Stomach (tissue), 9 donors: ENCODE measurements around the gene KRT85. TPM values are rescaled to one million over a fixed set of nuclear protein-coding genes. Genes with fewer than 3 reads are reported as not detected.

Experiments
- DNase-seq, 2 donors: peaks; one replicate each; pipeline versions ENCODE4 v3.0.0 to v3.0.0-alpha.2; 2013 to 2019
- H3K27ac ChIP-seq, 5 donors: fragments of 200-600 bp in 4 of 5; sonication (generic) in 4 of 5; one replicate each; pipeline ENCODE4 v1.5.1; 2013 to 2019; ENCODE audit warnings: mild to moderate bottlenecking in 1 of 5, moderate library complexity in 1 of 5
- H3K27me3 ChIP-seq, 3 donors: fragments of 200-600 bp; sonication (generic); one replicate each; pipeline ENCODE4 v1.5.1; 2017 to 2019; ENCODE audit warnings: mixed run types in 1 of 3
- H3K36me3 ChIP-seq, 4 donors: fragments of 200-600 bp; sonication (generic); 1 replicate in 3 of 4; 2 replicates in 1 of 4; pipeline ENCODE4 v1.5.1; 2016 to 2019
- H3K4me1 ChIP-seq, 4 donors: fragments of 200-600 bp; sonication (generic); one replicate each; pipeline ENCODE4 v1.5.1; 2016 to 2019
- H3K4me3 ChIP-seq, 4 donors: fragments of 200-600 bp; sonication (generic) in 3 of 4; one replicate each; pipeline ENCODE4 v1.5.1; 2016 to 2019; ENCODE audit warnings: mild to moderate bottlenecking in 1 of 4
- H3K9me3 ChIP-seq, 4 donors: fragments of 200-600 bp; sonication (generic); one replicate each; pipeline ENCODE4 v1.5.1; 2016 to 2019
- EP300 ChIP-seq: sonication (generic); formaldehyde crosslinking; IDR thresholded peaks from one replicate; pipeline ENCODE4 v1.6.1; 2017; ENCODE audit warnings: antibody characterized with exemption
- POLR2A ChIP-seq, 4 donors: fragments of 450-650 bp; IDR thresholded peaks; one replicate each; pipeline ENCODE4 v1.6.1; 2016; ENCODE audit warnings: antibody characterized with exemption in 4 of 4, control low read depth in 2 of 4, mild to moderate bottlenecking in 1 of 4, moderate library complexity in 1 of 4
- POLR2AphosphoS5 ChIP-seq, 3 donors: sonication (generic); formaldehyde crosslinking; IDR thresholded peaks; one replicate each; pipeline ENCODE4 v1.6.1; 2016; ENCODE audit warnings: antibody characterized with exemption in 3 of 3
- WGBS, 5 donors: extraction: QIAGEN DNeasy Blood & Tissue Kit in 3 of 5; methylation state at CpG; one replicate each; pipeline versions ENCODE4 v1.1.5 to v1.1.7; 2013 to 2018; 5-methylcytosine and 5-hydroxymethylcytosine counted together
- intact Hi-C: fragments of 100-400 bp; cut with DNase I; formaldehyde crosslinking; loops from one replicate; pipeline ENCODE4 v1.15.1; 2023; ENCODE audit warnings: low total_unique reads
- polyA plus RNA-seq, 3 donors: library from polyadenylated mRNA; stranded (reverse); fragments of 200-250 nt; gene quantifications; one replicate each; pipeline ENCODE4 v1.2.3, GENCODE V29; 2013
- total RNA-seq, 5 donors: library from RNA; depleted of rRNA; stranded (reverse); fragments of >200 nt; gene quantifications; one replicate each; pipeline versions ENCODE4 v1.1.0 to v1.2.3, GENCODE V29; 2014 to 2016
- TF ChIP-seq, protein P1 (sequence below), 7 experiments: fragments of 450-650 bp in 4 of 7; fragments of 200-600 bp in 3 of 7; sonication (generic) in 3 of 7; IDR thresholded peaks; one replicate each; pipeline ENCODE4 v1.5.1; 2016 to 2019; ENCODE audit warnings: antibody characterized with exemption in 7 of 7, control low read depth in 2 of 7, mild to moderate bottlenecking in 1 of 7
- donor health status: healthy with polysubstance abuse.
- donor health status: Bipolar disorder and iron deficiency.
- donor health status: healthy.

The KRT85 gene
- total and polyA plus RNA-seq, 8 donors: not detected

DNA sequence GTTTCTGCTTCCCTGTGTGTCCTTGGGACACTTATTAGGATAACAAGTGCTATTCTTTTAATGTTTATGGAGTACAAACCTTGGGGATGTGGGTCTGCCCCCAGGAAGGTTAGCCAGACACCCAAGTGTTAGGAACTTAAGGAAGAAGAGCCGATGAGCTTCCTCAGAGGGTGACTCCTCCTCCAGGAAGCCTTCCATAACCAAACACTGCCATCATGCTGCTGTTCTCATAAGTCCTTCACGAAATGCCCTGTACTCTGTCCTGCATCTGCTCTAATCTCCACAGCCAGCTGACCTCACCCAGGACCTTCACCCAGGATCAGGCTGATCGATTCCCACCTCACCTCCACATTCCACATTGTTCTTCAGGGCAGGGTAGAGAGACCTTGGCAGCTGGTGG is 1.2 kb upstream of the KRT85 start:
- H3K36me3 ChIP-seq: no peaks in the 10 kb centered on the region
- no peaks in the 10 kb centered on the region for H3K9me3 ChIP-seq
- intact Hi-C loops: loop anchor here (5.0 kb wide), 1 partner anchor 509 kb away; no protein-coding TSS in a partner anchor
- H3K4me1 ChIP-seq: peaks cover 0 to 15% (median 5%) of the 10 kb centered on the region in 4 donors
- TF ChIP-seq POLR2A (IDR thresholded peaks at IDR 0.05) (no peak), EP300 (no peak), POLR2AphosphoS5 (IDR thresholded peaks at IDR 0.05) (no peak)
- TF ChIP-seq, protein P1, sequence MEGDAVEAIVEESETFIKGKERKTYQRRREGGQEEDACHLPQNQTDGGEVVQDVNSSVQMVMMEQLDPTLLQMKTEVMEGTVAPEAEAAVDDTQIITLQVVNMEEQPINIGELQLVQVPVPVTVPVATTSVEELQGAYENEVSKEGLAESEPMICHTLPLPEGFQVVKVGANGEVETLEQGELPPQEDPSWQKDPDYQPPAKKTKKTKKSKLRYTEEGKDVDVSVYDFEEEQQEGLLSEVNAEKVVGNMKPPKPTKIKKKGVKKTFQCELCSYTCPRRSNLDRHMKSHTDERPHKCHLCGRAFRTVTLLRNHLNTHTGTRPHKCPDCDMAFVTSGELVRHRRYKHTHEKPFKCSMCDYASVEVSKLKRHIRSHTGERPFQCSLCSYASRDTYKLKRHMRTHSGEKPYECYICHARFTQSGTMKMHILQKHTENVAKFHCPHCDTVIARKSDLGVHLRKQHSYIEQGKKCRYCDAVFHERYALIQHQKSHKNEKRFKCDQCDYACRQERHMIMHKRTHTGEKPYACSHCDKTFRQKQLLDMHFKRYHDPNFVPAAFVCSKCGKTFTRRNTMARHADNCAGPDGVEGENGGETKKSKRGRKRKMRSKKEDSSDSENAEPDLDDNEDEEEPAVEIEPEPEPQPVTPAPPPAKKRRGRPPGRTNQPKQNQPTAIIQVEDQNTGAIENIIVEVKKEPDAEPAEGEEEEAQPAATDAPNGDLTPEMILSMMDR (IDR thresholded peaks at IDR 0.05): no peak
- no peak for DNase-seq
- H3K27ac ChIP-seq: no peak overlapping the region
- H3K27me3 ChIP-seq: peaks cover 0 to 8% (median 4%) of the 10 kb centered on the region in 3 donors
- 56 to 81% (median 65%) methylated on average over 3 of the region's 3 CpGs for WGBS, 5 donors
- H3K4me3 ChIP-seq: no peak overlapping the region

DNA sequence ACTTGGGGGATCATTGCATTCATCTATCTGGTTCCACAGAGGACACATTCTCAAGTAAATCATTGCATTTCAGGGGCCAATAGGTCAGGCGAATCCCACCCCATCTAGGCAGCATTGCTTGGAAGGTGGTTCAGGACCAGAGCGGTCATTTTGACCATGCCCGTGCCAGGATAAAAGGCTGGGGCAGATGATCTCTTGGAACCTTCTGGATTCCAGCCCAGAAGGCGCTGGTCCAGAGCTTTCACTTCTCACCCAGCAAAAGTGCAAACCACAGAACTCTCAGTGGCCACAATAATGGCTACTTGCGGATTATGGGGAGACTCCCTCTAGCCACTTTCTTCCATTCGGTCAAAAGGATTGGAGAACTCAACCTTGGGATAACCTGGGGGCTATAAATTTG is 595 bp upstream of the KRT85 start:
- H3K27me3 ChIP-seq: peaks cover 0 to 8% (median 4%) of the 10 kb centered on the region in 3 donors
- intact Hi-C loops: loop anchor here (5.0 kb wide), 1 partner anchor 509 kb away; no protein-coding TSS in a partner anchor
- 80 to 86% (median 83%) methylated on average over 6 of the region's 6 CpGs for whole genome bisulfite sequencing, 5 donors
- H3K36me3 ChIP-seq: no peaks in the 10 kb centered on the region
- no peak for DNase-seq
- H3K4me3 ChIP-seq: no peak overlapping the region
- H3K9me3 ChIP-seq: no peaks in the 10 kb centered on the region
- H3K4me1 ChIP-seq: peaks cover 0 to 15% (median 5%) of the 10 kb centered on the region in 4 donors
- TF ChIP-seq POLR2AphosphoS5 (IDR thresholded peaks at IDR 0.05) (no peak), EP300 (no peak)
- TF ChIP-seq, protein P1 (IDR thresholded peaks at IDR 0.05): no peak
- no peak overlapping the region for H3K27ac ChIP-seq

DNA sequence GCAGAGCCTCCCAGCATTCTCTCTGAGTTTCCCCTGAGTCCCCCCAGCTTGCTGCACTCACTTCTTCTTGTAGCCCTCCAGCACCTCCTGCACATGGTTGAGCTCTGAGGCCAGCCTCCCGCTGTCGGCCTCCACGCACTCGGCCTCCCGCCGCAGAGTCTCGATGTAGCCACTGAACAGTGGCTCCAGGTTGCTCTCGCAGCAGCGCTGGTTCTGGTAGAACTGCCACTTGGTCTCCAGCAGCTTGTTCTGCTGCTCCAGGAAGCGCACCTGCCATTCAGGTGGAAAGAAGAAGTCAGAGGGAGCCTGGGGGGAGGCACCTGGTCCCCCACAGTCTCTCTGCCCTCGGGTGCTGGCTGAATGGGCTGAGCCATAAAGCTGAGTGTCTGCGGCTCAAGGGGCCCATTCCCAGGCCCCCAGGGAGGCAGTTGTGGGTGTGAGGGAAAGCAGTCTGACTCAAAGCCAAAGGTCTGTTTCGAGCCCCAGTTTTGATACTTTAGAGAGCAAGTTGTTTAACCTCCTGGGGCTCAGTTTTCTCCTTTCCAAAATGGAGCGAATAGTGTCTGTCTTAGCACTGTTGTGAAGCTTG is 2.3 kb downstream of the KRT85 start:
- intact Hi-C loops: loop anchor here (5.0 kb wide), 1 partner anchor 512 kb away; no protein-coding TSS in a partner anchor
- Histone ChIP-seq H3K9me3 (no peaks in the 10 kb centered on the region), H3K36me3 (no peaks in the 10 kb centered on the region), H3K27ac (no peak overlapping the region), H3K4me3 (no peak overlapping the region), H3K4me1 (no peaks in the 10 kb centered on the region), H3K27me3 (peaks cover 0 to 8% (median 4%) of the 10 kb centered on the region in 3 donors)
- 84 to 94% (median 91%) methylated on average over 14 of the region's 14 CpGs for WGBS, 5 donors
- DNase-seq: no peak
- TF ChIP-seq, protein P1 (IDR thresholded peaks at IDR 0.05): no peak
- TF ChIP-seq POLR2AphosphoS5 (IDR thresholded peaks at IDR 0.05) (no peak), EP300 (no peak), POLR2A (IDR thresholded peaks at IDR 0.05) (no peak)

DNA sequence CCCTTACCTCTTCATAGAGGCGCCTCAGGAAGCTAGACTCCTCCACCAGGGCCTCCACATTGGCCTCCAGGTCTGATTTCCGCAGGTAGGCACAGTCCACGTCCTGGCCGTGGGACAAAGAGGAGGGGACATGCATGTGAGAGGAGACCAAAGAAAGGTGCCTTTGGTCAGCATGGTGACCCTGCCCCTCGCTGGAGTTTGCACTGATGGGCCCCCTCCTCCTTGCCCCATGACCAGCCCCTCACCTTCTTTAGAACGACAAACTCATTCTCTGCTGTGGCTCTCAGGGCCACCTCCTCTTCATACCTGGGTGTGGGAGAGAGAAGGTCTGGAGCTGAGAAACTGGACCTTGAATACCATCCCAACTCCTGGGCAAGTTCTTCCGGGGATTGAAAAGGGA is 3.2 kb downstream of the KRT85 start:
- 77 to 91% (median 87%) methylated on average over 7 of the region's 7 CpGs for WGBS, 5 donors
- Histone ChIP-seq H3K27me3 (peaks cover 0 to 5% (median 4%) of the 10 kb centered on the region in 3 donors), H3K27ac (no peak overlapping the region), H3K36me3 (no peaks in the 10 kb centered on the region), H3K9me3 (no peaks in the 10 kb centered on the region), H3K4me1 (no peaks in the 10 kb centered on the region), H3K4me3 (no peak overlapping the region)
- TF ChIP-seq, protein P1 (IDR thresholded peaks at IDR 0.05): no peak
- TF ChIP-seq POLR2A (IDR thresholded peaks at IDR 0.05) (no peak), POLR2AphosphoS5 (IDR thresholded peaks at IDR 0.05) (no peak), EP300 (no peak)
- no peak for DNase-seq
- intact Hi-C loops: no loop called here
